ENCODE measurements around the gene USO1.

USO1 gene

DNA sequence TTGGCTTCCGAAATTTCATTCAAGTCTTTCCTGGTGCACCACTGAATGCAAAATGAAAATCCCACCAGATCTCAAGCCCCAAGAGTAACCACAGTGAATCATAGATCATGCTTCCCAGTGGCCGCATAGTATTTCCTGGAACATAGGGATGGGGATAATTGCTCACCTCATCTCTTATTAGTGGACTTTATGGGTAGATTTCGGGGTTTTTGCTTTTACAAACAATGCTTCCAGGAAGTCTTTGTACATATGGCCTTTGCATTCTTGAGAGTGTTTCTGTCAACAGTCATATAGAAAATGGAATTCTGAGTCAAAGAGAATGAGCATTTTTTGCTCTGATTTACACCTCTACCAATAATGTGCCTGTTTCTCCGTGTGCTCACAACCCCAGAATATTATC is 124.5 kb downstream of the USO1 start:
- CTCF ChIA-PET, result interaction anchor here (0.8 to 1.7 kb wide), 9 partner anchors 9 to 1471 kb away, joined by 3 to 11 read pairs (median 4); partner anchors contain the start of gene USO1
- POLR2A ChIA-PET, result no interaction called here
- no peak for DNase-seq (ENCODE audit: extremely low spot score)
- TF ChIP-seq, protein P1, sequence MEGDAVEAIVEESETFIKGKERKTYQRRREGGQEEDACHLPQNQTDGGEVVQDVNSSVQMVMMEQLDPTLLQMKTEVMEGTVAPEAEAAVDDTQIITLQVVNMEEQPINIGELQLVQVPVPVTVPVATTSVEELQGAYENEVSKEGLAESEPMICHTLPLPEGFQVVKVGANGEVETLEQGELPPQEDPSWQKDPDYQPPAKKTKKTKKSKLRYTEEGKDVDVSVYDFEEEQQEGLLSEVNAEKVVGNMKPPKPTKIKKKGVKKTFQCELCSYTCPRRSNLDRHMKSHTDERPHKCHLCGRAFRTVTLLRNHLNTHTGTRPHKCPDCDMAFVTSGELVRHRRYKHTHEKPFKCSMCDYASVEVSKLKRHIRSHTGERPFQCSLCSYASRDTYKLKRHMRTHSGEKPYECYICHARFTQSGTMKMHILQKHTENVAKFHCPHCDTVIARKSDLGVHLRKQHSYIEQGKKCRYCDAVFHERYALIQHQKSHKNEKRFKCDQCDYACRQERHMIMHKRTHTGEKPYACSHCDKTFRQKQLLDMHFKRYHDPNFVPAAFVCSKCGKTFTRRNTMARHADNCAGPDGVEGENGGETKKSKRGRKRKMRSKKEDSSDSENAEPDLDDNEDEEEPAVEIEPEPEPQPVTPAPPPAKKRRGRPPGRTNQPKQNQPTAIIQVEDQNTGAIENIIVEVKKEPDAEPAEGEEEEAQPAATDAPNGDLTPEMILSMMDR (IDR thresholded peaks at IDR 0.05; ENCODE audit: control extremely low read depth, extremely low read depth, low read depth, missing control alignments), result no peak

DNA sequence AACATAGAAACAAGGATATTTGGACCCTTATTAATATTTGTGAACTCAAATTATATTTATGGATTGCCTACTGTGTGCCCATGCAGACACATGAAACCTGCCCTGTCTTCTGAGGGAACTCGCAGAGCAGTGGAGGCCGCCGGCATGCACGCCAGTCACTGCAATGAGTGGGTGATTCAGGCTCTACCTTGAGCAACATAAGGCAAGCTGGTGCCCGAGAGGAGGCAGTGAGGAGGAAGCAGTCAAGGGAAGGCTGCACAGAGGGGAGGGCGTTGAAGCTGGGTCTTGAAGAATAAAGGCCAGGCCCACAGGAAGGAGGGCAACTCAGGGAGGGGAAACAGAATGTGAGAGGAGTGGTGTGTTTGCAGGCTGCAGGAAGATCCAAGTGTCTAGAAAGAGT is 125.1 kb downstream of the USO1 start:
- POLR2A ChIA-PET, result no interaction called here
- TF ChIP-seq, protein P1 (IDR thresholded peaks at IDR 0.05; ENCODE audit: control extremely low read depth, extremely low read depth, low read depth, missing control alignments), result no peak
- CTCF ChIA-PET, result no interaction called here
- no peak for DNase-seq (ENCODE audit: extremely low spot score)

DNA sequence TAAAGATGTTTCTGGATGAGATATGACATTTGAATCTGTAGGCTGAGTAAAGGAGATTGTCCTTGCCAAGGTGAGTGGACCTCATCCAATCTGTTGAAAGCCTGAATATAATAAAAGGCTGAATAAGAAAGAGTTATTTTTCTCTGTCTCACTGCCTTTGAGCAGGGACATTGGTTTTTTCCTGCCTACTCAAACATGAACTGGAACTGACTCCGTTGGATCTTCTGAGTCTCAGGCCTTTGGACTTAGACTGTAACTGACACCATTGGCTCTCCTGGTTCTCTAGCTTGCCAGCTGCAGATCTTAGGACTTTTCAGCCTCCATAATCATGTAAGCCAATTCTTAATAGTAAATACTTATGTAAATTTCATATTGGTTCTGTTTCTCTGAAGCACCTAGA is 134.3 kb downstream of the USO1 start:
- POLR2A ChIA-PET, result no interaction called here
- DNase-seq (ENCODE audit: extremely low spot score), result no peak
- TF ChIP-seq, protein P1 (IDR thresholded peaks at IDR 0.05; ENCODE audit: control extremely low read depth, extremely low read depth, low read depth, missing control alignments), result no peak
- CTCF ChIA-PET, result interaction anchor here (1.4 kb wide), 1 partner anchor 11 kb away, joined by 3 read pairs; no protein-coding TSS in a partner anchor

DNA sequence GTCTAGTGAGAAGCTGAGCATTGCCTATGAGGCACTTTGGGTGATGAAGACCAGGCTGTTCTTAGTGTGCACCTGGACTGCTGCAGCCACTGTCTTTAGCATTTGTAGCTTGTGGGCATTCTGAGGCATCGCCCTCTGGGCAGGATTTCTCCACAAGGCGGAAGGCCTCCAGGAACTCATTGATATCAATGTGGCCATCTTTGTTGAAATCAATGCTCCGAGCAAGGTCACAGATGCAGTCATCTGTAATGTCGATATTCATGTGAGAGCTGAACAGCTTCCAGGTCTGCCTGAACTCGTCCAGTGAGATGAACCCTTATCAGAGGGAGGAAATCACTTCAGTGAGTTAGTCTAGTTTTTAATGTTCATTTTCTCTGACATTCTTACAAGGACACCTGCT is 136.2 kb downstream of the USO1 start:
- no peak for DNase-seq (ENCODE audit: extremely low spot score)
- ChIA-PET CTCF (no interaction called here), POLR2A (no interaction called here)
- TF ChIP-seq, protein P1 (IDR thresholded peaks at IDR 0.05; ENCODE audit: control extremely low read depth, extremely low read depth, low read depth, missing control alignments), result no peak

Measured in GM10248 (cell line).